ENCODE results near the gene ORM2. TPM values are rescaled to one million over a fixed set of nuclear protein-coding genes. Genes with fewer than 3 reads are reported as not detected.

Gene ORM2
- total and polyA plus RNA-seq, 7 donors = 0.68 TPM; not detected in 6

GRCh38 chr9:114351932-114352331 lies 22.3 kb downstream of the ORM2 start:
- Histone ChIP-seq H3K9me3 (no peaks in the 10 kb centered on the region), H3K27ac (no peak overlapping the region), H3K36me3 (ENCODE audit: insufficient read depth in 1 of 2, low read depth in 1 of 2) (peaks cover 0 to 33% of the 10 kb centered on the region in 2 donors), H3K4me1 (no peaks in the 10 kb centered on the region), H3K27me3 (ENCODE audit: insufficient read depth in 3 of 3, low read length in 2 of 3) (no peaks in the 10 kb centered on the region), H3K4me3 (no peak overlapping the region)
- intact Hi-C loops (cut with DNase I) = no loop called here
- ATAC-seq (peak in 1 of 4 donors; percentile 50), DNase-seq (no peak)
- TF ChIP-seq CTCF (IDR thresholded peaks at IDR 0.05) = no peak
- WGBS, 3 donors = 81 to 85% (median 84%) methylated on average over 4 of the region's 4 CpGs

DNA sequence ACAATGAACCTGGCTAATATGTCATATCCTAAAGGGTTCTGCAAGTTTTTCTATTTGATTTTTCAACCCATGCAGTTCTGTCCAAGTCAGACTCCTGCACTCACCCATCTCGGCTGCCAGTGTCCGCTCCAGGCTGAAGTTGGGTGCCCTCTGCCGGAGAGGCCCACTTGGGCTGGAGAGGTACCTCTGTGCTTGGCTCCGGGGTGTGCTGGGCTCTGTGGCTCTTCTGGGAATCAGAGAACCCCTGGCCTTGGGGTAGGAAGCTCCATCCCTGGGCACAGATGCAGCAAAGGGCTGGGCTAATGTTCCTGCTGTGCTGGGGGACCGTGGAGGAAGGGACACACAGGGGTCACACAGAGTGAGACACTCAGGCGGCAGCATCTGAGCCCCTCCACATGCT lies 26.2 kb downstream of the ORM2 start:
- intact Hi-C loops (cut with DNase I) = no loop called here
- ATAC-seq = no peak
- Histone ChIP-seq H3K36me3 (ENCODE audit: insufficient read depth in 1 of 2, low read depth in 1 of 2) (peaks cover 0 to 34% of the 10 kb centered on the region in 2 donors), H3K27me3 (ENCODE audit: insufficient read depth in 3 of 3, low read length in 2 of 3) (no peaks in the 10 kb centered on the region), H3K4me3 (no peak overlapping the region), H3K9me3 (no peaks in the 10 kb centered on the region), H3K27ac (no peak overlapping the region), H3K4me1 (no peaks in the 10 kb centered on the region)
- TF ChIP-seq CTCF (IDR thresholded peaks at IDR 0.05) = no peak
- DNase-seq = no peak
- 90 to 93% (median 90%) methylated on average over 6 of the region's 6 CpGs for WGBS, 3 donors

GRCh38 chr9:114356792-114357191 lies 27.1 kb downstream of the ORM2 start:
- H3K4me1 ChIP-seq = no peaks in the 10 kb centered on the region
- peaks cover 0 to 44% of the 10 kb centered on the region in 2 donors for H3K36me3 ChIP-seq (ENCODE audit: insufficient read depth in 1 of 2, low read depth in 1 of 2)
- 80 to 90% (median 83%) methylated on average over 6 of the region's 6 CpGs for WGBS, 3 donors
- DNase-seq = no peak
- ATAC-seq = no peak
- no peaks in the 10 kb centered on the region for H3K27me3 ChIP-seq (ENCODE audit: insufficient read depth in 3 of 3, low read length in 2 of 3)
- no peak overlapping the region for H3K27ac ChIP-seq
- no peak overlapping the region for H3K4me3 ChIP-seq
- intact Hi-C loops (cut with DNase I) = no loop called here
- no peak for TF ChIP-seq CTCF (IDR thresholded peaks at IDR 0.05)
- H3K9me3 ChIP-seq = no peaks in the 10 kb centered on the region

GRCh38 chr9:114357360-114357759 lies 27.7 kb downstream of the ORM2 start:
- H3K9me3 ChIP-seq = no peaks in the 10 kb centered on the region
- no peaks in the 10 kb centered on the region for H3K4me1 ChIP-seq
- peaks cover 0 to 49% of the 10 kb centered on the region in 2 donors for H3K36me3 ChIP-seq (ENCODE audit: insufficient read depth in 1 of 2, low read depth in 1 of 2)
- H3K4me3 ChIP-seq = no peak overlapping the region
- H3K27ac ChIP-seq = no peak overlapping the region
- no peaks in the 10 kb centered on the region for H3K27me3 ChIP-seq (ENCODE audit: insufficient read depth in 3 of 3, low read length in 2 of 3)
- ATAC-seq = no peak
- DNase-seq = no peak
- WGBS, 3 donors = 91 to 93% (median 92%) methylated on average over 6 of the region's 6 CpGs
- no peak for TF ChIP-seq CTCF (IDR thresholded peaks at IDR 0.05)
- intact Hi-C loops (cut with DNase I) = no loop called here

GRCh38 chr9:114357911-114358328 lies 28.3 kb downstream of the ORM2 start:
- no peaks in the 10 kb centered on the region for H3K27me3 ChIP-seq (ENCODE audit: insufficient read depth in 3 of 3, low read length in 2 of 3)
- H3K9me3 ChIP-seq = no peaks in the 10 kb centered on the region
- no peak for TF ChIP-seq CTCF (IDR thresholded peaks at IDR 0.05)
- ATAC-seq (no peak), DNase-seq (no peak)
- H3K4me1 ChIP-seq = no peaks in the 10 kb centered on the region
- H3K27ac ChIP-seq = no peak overlapping the region
- H3K4me3 ChIP-seq = no peak overlapping the region
- intact Hi-C loops (cut with DNase I) = no loop called here
- WGBS, 3 donors = 94 to 95% (median 95%) methylated on average over 9 of the region's 9 CpGs
- H3K36me3 ChIP-seq (ENCODE audit: insufficient read depth in 1 of 2, low read depth in 1 of 2) = peaks cover 0 to 55% of the 10 kb centered on the region in 2 donors

Data from psoas muscle (tissue), 8 donors.